Epithelial cell of proximal tubule (primary cell): ENCODE results near the gene DUSP6. TPM values are rescaled to one million over a fixed set of nuclear protein-coding genes. Genes with fewer than 3 reads are reported as not detected.

Experiments
- DNase-seq: peaks from one replicate; pipeline ENCODE4 v3.0.0-alpha.2; 2011; ENCODE audit warnings: low read depth
- H3K4me3 ChIP-seq: 2 replicates; pipeline ENCODE4 v1.5.1; 2011; ENCODE audit warnings: low read depth, mild to moderate bottlenecking, low read length
- total RNA-seq: library from RNA; depleted of rRNA; stranded (reverse); fragments of >200 nt; gene quantifications from 2 replicates; pipeline ENCODE4 v1.2.3, GENCODE V29; 2015
- TF ChIP-seq, protein P1 (sequence below): conservative IDR thresholded peaks from 2 replicates; pipeline ENCODE4 v1.5.1; 2012; ENCODE audit warnings: low read depth, mild to moderate bottlenecking, low read length

Gene DUSP6
- total RNA-seq, 1 donor from 2014 or later = 41.1 TPM

- DNase-seq = no peak
- TF ChIP-seq, protein P1, sequence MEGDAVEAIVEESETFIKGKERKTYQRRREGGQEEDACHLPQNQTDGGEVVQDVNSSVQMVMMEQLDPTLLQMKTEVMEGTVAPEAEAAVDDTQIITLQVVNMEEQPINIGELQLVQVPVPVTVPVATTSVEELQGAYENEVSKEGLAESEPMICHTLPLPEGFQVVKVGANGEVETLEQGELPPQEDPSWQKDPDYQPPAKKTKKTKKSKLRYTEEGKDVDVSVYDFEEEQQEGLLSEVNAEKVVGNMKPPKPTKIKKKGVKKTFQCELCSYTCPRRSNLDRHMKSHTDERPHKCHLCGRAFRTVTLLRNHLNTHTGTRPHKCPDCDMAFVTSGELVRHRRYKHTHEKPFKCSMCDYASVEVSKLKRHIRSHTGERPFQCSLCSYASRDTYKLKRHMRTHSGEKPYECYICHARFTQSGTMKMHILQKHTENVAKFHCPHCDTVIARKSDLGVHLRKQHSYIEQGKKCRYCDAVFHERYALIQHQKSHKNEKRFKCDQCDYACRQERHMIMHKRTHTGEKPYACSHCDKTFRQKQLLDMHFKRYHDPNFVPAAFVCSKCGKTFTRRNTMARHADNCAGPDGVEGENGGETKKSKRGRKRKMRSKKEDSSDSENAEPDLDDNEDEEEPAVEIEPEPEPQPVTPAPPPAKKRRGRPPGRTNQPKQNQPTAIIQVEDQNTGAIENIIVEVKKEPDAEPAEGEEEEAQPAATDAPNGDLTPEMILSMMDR = no peak
- no peak overlapping the region for H3K4me3 ChIP-seq
Measured at GRCh38 chr12:89391726-89392336, 39.5 kb upstream of the DUSP6 start.

- no peak overlapping the region for H3K4me3 ChIP-seq
- TF ChIP-seq, protein P1 = no peak
- no peak for DNase-seq
Measured at GRCh38 chr12:89390802-89391673, 38.7 kb upstream of the DUSP6 start.

DNA sequence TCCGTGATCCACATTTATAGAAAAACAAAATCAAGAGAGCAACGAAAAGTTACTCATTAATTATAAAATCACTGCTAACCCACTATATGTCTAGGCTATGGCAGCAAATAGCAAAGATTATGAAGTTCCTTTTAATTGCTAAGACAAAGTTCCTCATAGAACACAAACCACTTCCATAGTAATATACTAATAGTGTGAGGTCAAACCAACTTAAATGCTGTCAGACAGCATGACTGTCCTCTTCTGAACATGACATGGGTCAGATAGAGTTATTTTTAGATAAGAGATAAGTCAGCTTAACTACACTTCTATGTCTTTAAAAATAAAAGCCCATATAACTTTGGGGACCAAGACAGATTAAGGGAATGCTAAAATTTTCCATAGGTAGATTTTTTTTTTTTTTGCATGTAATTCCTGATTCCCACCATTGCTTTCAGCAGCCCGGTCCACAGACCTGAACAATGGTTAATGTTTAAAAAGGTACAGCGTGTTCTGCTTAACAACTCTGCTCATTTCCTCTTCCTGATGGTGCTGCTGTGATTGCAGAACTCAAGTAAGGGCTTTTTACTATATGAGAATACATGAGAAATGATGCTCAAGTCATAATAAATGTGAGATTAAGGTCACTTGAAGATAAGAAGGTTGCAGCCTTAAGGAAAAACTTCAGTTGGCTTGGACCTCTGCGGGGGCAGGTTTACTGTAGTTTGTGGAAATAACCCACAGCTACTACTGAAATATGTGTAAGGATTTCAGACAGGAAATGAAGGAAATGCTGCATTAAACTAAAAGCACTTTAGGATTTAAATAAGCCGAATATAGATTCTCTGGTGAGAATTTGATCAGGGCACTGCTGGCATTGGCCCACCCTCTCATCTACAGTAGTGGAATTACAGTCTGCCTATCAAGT lies 37.7 kb upstream of the DUSP6 start:
- H3K4me3 ChIP-seq = no peak overlapping the region
- TF ChIP-seq, protein P1 = no peak
- no peak for DNase-seq

DNA sequence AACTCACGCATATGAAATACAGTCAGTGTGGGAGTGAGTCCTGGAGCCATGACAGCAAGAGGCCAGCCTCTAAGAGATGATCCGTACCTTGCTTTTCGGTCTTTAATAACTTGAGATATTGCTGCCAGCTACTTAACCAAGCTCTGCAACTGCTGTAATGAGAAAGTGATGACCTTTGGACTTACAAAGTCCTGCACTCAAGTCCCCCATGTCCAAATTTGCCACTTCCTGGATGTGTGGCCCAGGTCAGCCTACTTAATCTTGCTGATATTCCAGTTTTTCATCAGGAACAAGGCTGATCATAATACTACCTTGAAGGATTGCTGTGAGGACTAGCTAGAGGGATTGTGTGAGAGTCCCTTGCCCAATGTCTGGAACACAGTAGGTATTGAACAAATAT lies 33.8 kb upstream of the DUSP6 start:
- TF ChIP-seq, protein P1 = no peak
- no peak overlapping the region for H3K4me3 ChIP-seq

GRCh38 chr12:89384807-89385206 lies 32.5 kb upstream of the DUSP6 start:
- H3K4me3 ChIP-seq = no peak overlapping the region
- no peak for DNase-seq

More for the DNA sequence above, 33.8 kb upstream of the DUSP6 start:
- DNase-seq = no peak

More at GRCh38 chr12:89384807-89385206, 32.5 kb upstream of the DUSP6 start:
- TF ChIP-seq, protein P1 = no peak
